HG02840 (cell line): ENCODE data around the gene LRRIQ1.
"Not testable (repeated sequence)": the region's sequence is repeated elsewhere in the genome, so short reads cannot be mapped to it uniquely, and the experiment has no call there.

ENCODE experiments used
- ATAC-seq: cut with Tn5 transposase; IDR thresholded peaks from one replicate; pipeline ENCODE4 v1.9.1; 2021; ENCODE audit warnings: mild to moderate bottlenecking, moderate library complexity, moderate number of reproducible peaks; ENCODE audit not compliant: unreplicated experiment, low FRiP score

The LRRIQ1 gene

GRCh38 chr12:85179680-85180270, 143.6 kb downstream of the LRRIQ1 start:
- ATAC-seq, result no peak

GRCh38 chr12:85182699-85183098, 146.5 kb downstream of the LRRIQ1 start:
- ATAC-seq, result no peak

GRCh38 chr12:85183855-85184254, 147.7 kb downstream of the LRRIQ1 start:
- no peak for ATAC-seq

GRCh38 chr12:85186236-85186635, 150.1 kb downstream of the LRRIQ1 start:
- ATAC-seq, result no peak

- no peak for ATAC-seq
Observed at GRCh38 chr12:85188619-85189018, 152.5 kb downstream of the LRRIQ1 start.

GRCh38 chr12:85190728-85191127, 154.6 kb downstream of the LRRIQ1 start:
- ATAC-seq, result no peak

GRCh38 chr12:85203809-85204208, 167.7 kb downstream of the LRRIQ1 start:
- ATAC-seq, result not testable (repeated sequence)

- no peak for ATAC-seq
Observed at GRCh38 chr12:85206543-85206942, 170.4 kb downstream of the LRRIQ1 start.

GRCh38 chr12:85224339-85224738, 188.2 kb downstream of the LRRIQ1 start:
- not testable (repeated sequence) for ATAC-seq

GRCh38 chr12:85225501-85225900, 189.3 kb downstream of the LRRIQ1 start:
- ATAC-seq, result no peak

GRCh38 chr12:85237327-85237726, 201.2 kb downstream of the LRRIQ1 start:
- ATAC-seq, result no peak

GRCh38 chr12:85244561-85244960, 208.4 kb downstream of the LRRIQ1 start:
- no peak for ATAC-seq

- no peak for ATAC-seq
Observed at GRCh38 chr12:85253853-85254252, 217.7 kb downstream of the LRRIQ1 start.

GRCh38 chr12:85257671-85258070, 221.5 kb downstream of the LRRIQ1 start:
- no peak for ATAC-seq

GRCh38 chr12:85260447-85260846, 224.3 kb downstream of the LRRIQ1 start:
- ATAC-seq, result no peak

- ATAC-seq, result no peak
Observed at GRCh38 chr12:85260896-85261295, 224.7 kb downstream of the LRRIQ1 start.

GRCh38 chr12:85266356-85266755, 230.2 kb downstream of the LRRIQ1 start:
- no peak for ATAC-seq

- no peak for ATAC-seq
Observed at GRCh38 chr12:85273381-85274314, 237.5 kb downstream of the LRRIQ1 start.

- no peak for ATAC-seq
Observed at GRCh38 chr12:85274315-85274651, 238.1 kb downstream of the LRRIQ1 start.

GRCh38 chr12:85275374-85275773, 239.2 kb downstream of the LRRIQ1 start:
- no peak for ATAC-seq

GRCh38 chr12:85277191-85277590, 241.0 kb downstream of the LRRIQ1 start:
- ATAC-seq, result no peak
